GM13976 (cell line): ENCODE data around the gene NMNAT2.

Experiments used
- DNase-seq: peaks from one replicate; pipeline ENCODE4 v3.0.0; 2012; ENCODE audit warnings: low spot score
- CTCF ChIP-seq: IDR thresholded peaks from 2 replicates; pipeline ENCODE4 v1.5.1; 2012; ENCODE audit warnings: borderline replicate concordance, mild to moderate bottlenecking; ENCODE audit not compliant: insufficient read depth; ENCODE audit errors: extremely low read depth, missing control alignments, control extremely low read depth
- in situ Hi-C: fragments of 300-500 bp; cut with MboI; formaldehyde crosslinking; loops from one replicate; pipeline ENCODE4 v1.12.0; 2022; ENCODE audit warnings: low sequenced_read_pairs, mixed read lengths, inconsistent platforms; ENCODE audit not compliant: unreplicated experiment

NMNAT2 gene

GRCh38 chr1:183255073-183255472, 163.1 kb downstream of the NMNAT2 start:
- DNase-seq, result no peak
- in situ Hi-C loops, result no loop called here
- TF ChIP-seq CTCF, result no peak

GRCh38 chr1:183251959-183252450, 166.2 kb downstream of the NMNAT2 start:
- no peak for TF ChIP-seq CTCF
- in situ Hi-C loops, result no loop called here
- DNase-seq, result no peak

- no peak for DNase-seq
- in situ Hi-C loops, result no loop called here
- no peak for TF ChIP-seq CTCF
Observed at GRCh38 chr1:183251101-183251958, 166.8 kb downstream of the NMNAT2 start.

- in situ Hi-C loops, result loop anchor here (25.0 kb wide), 1 partner anchor 288 kb away; the partner anchor contains the start of gene SHCBP1L
- TF ChIP-seq CTCF, result no peak
- DNase-seq, result no peak
Observed at GRCh38 chr1:183249941-183250452, 168.2 kb downstream of the NMNAT2 start.

- in situ Hi-C loops, result loop anchor here (25.0 kb wide), 1 partner anchor 287 kb away; the partner anchor contains the start of gene SHCBP1L
- no peak for TF ChIP-seq CTCF
- DNase-seq, result no peak
Observed at GRCh38 chr1:183248989-183249691, 169.0 kb downstream of the NMNAT2 start.

GRCh38 chr1:183247931-183248330, 170.2 kb downstream of the NMNAT2 start:
- in situ Hi-C loops, result loop anchor here (25.0 kb wide), 1 partner anchor 286 kb away; the partner anchor contains the start of gene SHCBP1L
- DNase-seq, result no peak
- TF ChIP-seq CTCF, result no peak
